Central memory CD8-positive, alpha-beta T cell (primary cell): Measurements from ENCODE around the gene CNTNAP2.
"Not testable (repeated sequence)": the region's sequence is repeated elsewhere in the genome, so short reads cannot be mapped to it uniquely, and the experiment has no call there.

Source experiments
- ATAC-seq: fragments of 150-1000 bp; cut with Tn5 transposase; replicated peaks from 2 replicates; pipeline ENCODE4 v1.10.0; 2022; ENCODE audit warnings: mild to moderate bottlenecking, moderate FRiP score, moderate number of reproducible peaks; ENCODE audit not compliant: poor library complexity, severe bottlenecking; ENCODE audit errors: extremely low read depth
- DNase-seq, 2 donors: peaks; one replicate each; pipeline ENCODE4 v3.0.0; 2021; ENCODE audit warnings: low spot score in 2 of 2
- H3K27ac Mint-ChIP-seq: one replicate; pipeline ENCODE4 v1.8.0; 2022; ENCODE audit warnings: low read depth, mild to moderate bottlenecking, moderate library complexity, mixed read lengths
- H3K27me3 Mint-ChIP-seq: one replicate; pipeline ENCODE4 v1.8.0; 2022; ENCODE audit warnings: mixed read lengths
- H3K36me3 Mint-ChIP-seq: one replicate; pipeline ENCODE4 v1.8.0; 2022; ENCODE audit warnings: mild to moderate bottlenecking, moderate library complexity, mixed read lengths; ENCODE audit not compliant: insufficient read depth
- H3K4me1 Mint-ChIP-seq: one replicate; pipeline ENCODE4 v1.8.0; 2022; ENCODE audit warnings: mixed read lengths
- H3K4me3 Mint-ChIP-seq: one replicate; pipeline ENCODE4 v1.8.0; 2022; ENCODE audit warnings: mild to moderate bottlenecking, moderate library complexity, mixed read lengths
- H3K9me3 Mint-ChIP-seq: one replicate; pipeline ENCODE4 v1.8.0; 2022; ENCODE audit warnings: mixed read lengths

The CNTNAP2 gene

GRCh38 chr7:148078111-148078510, 1961.5 kb downstream of the CNTNAP2 start:
- not testable (repeated sequence) for H3K4me3 Mint-ChIP-seq, ATAC-seq, H3K27ac Mint-ChIP-seq, DNase-seq, H3K27me3 Mint-ChIP-seq, H3K9me3 Mint-ChIP-seq, H3K4me1 Mint-ChIP-seq, H3K36me3 Mint-ChIP-seq

- Mint-ChIP-seq H3K27ac (no peak overlapping the region), H3K27me3 (no peaks in the 10 kb centered on the region), H3K36me3 (no peaks in the 10 kb centered on the region), H3K9me3 (no peaks in the 10 kb centered on the region), H3K4me3 (no peak overlapping the region), H3K4me1 (no peaks in the 10 kb centered on the region)
- ATAC-seq (no peak), DNase-seq (no peak)
These were observed 1962.8 kb downstream of the CNTNAP2 start for GRCh38 chr7:148079206-148080080.

GRCh38 chr7:148083448-148083847, 1966.8 kb downstream of the CNTNAP2 start:
- H3K9me3 Mint-ChIP-seq = peaks cover 4% of the 10 kb centered on the region
- no peak overlapping the region for H3K4me3 Mint-ChIP-seq
- DNase-seq (no peak), ATAC-seq (no peak)
- H3K27me3 Mint-ChIP-seq = no peaks in the 10 kb centered on the region
- no peaks in the 10 kb centered on the region for H3K4me1 Mint-ChIP-seq
- no peak overlapping the region for H3K27ac Mint-ChIP-seq
- no peaks in the 10 kb centered on the region for H3K36me3 Mint-ChIP-seq

- peaks cover 4% of the 10 kb centered on the region for H3K9me3 Mint-ChIP-seq
- DNase-seq = no peak
- ATAC-seq = no peak
These were observed 1967.5 kb downstream of the CNTNAP2 start for GRCh38 chr7:148084138-148084537.

GRCh38 chr7:148091882-148092281, 1975.3 kb downstream of the CNTNAP2 start:
- H3K27me3 Mint-ChIP-seq = no peaks in the 10 kb centered on the region
- ATAC-seq = no peak
- no peak overlapping the region for H3K27ac Mint-ChIP-seq
- H3K4me1 Mint-ChIP-seq = no peaks in the 10 kb centered on the region
- no peak overlapping the region for H3K4me3 Mint-ChIP-seq
- H3K36me3 Mint-ChIP-seq = no peaks in the 10 kb centered on the region
- no peak for DNase-seq
- H3K9me3 Mint-ChIP-seq = no peaks in the 10 kb centered on the region

More at GRCh38 chr7:148084138-148084537, 1967.5 kb downstream of the CNTNAP2 start:
- Mint-ChIP-seq H3K4me1 (no peaks in the 10 kb centered on the region), H3K27ac (no peak overlapping the region), H3K36me3 (no peaks in the 10 kb centered on the region), H3K27me3 (no peaks in the 10 kb centered on the region), H3K4me3 (no peak overlapping the region)

- Mint-ChIP-seq H3K27me3 (no peaks in the 10 kb centered on the region), H3K4me3 (no peak overlapping the region), H3K36me3 (no peaks in the 10 kb centered on the region), H3K9me3 (no peaks in the 10 kb centered on the region), H3K4me1 (no peaks in the 10 kb centered on the region), H3K27ac (no peak overlapping the region)
- ATAC-seq (no peak), DNase-seq (no peak)
These were observed 1977.0 kb downstream of the CNTNAP2 start for GRCh38 chr7:148093375-148094166.

- H3K4me1 Mint-ChIP-seq = no peaks in the 10 kb centered on the region
- no peak overlapping the region for H3K4me3 Mint-ChIP-seq
- no peak for DNase-seq
- H3K27me3 Mint-ChIP-seq = no peaks in the 10 kb centered on the region
- no peaks in the 10 kb centered on the region for H3K36me3 Mint-ChIP-seq
- no peak for ATAC-seq
- no peak overlapping the region for H3K27ac Mint-ChIP-seq
- H3K9me3 Mint-ChIP-seq = peaks cover 2% of the 10 kb centered on the region
These were observed 1978.5 kb downstream of the CNTNAP2 start for GRCh38 chr7:148095066-148095465.

- DNase-seq (no peak), ATAC-seq (no peak)
- Mint-ChIP-seq H3K4me1 (no peaks in the 10 kb centered on the region), H3K36me3 (no peaks in the 10 kb centered on the region), H3K4me3 (no peak overlapping the region), H3K27ac (no peak overlapping the region), H3K9me3 (peaks cover 11% of the 10 kb centered on the region), H3K27me3 (no peaks in the 10 kb centered on the region)
These were observed 1987.6 kb downstream of the CNTNAP2 start for GRCh38 chr7:148104136-148104716.

- Mint-ChIP-seq H3K27ac (no peak overlapping the region), H3K9me3 (peaks cover 10% of the 10 kb centered on the region), H3K4me1 (no peaks in the 10 kb centered on the region), H3K27me3 (no peaks in the 10 kb centered on the region), H3K36me3 (no peaks in the 10 kb centered on the region), H3K4me3 (no peak overlapping the region)
- no peak for DNase-seq
- no peak for ATAC-seq
These were observed 1988.3 kb downstream of the CNTNAP2 start for GRCh38 chr7:148104924-148105323.

GRCh38 chr7:148105853-148106252, 1989.3 kb downstream of the CNTNAP2 start:
- DNase-seq (no peak), ATAC-seq (no peak)
- no peak overlapping the region for H3K27ac Mint-ChIP-seq
- H3K27me3 Mint-ChIP-seq = no peaks in the 10 kb centered on the region
- H3K4me3 Mint-ChIP-seq = no peak overlapping the region
- peaks cover 6% of the 10 kb centered on the region for H3K9me3 Mint-ChIP-seq
- H3K36me3 Mint-ChIP-seq = no peaks in the 10 kb centered on the region
- no peaks in the 10 kb centered on the region for H3K4me1 Mint-ChIP-seq

- DNase-seq (no peak), ATAC-seq (no peak)
- Mint-ChIP-seq H3K9me3 (peaks cover 5% of the 10 kb centered on the region), H3K4me3 (no peak overlapping the region), H3K27ac (no peak overlapping the region), H3K36me3 (no peaks in the 10 kb centered on the region), H3K4me1 (no peaks in the 10 kb centered on the region), H3K27me3 (no peaks in the 10 kb centered on the region)
These were observed 1991.0 kb downstream of the CNTNAP2 start for GRCh38 chr7:148107443-148108127.

- DNase-seq = no peak
- H3K27me3 Mint-ChIP-seq = no peaks in the 10 kb centered on the region
- ATAC-seq = no peak
These were observed 1991.8 kb downstream of the CNTNAP2 start for GRCh38 chr7:148108381-148108780.

More at GRCh38 chr7:148108381-148108780, 1991.8 kb downstream of the CNTNAP2 start:
- no peak overlapping the region for H3K27ac Mint-ChIP-seq
- H3K9me3 Mint-ChIP-seq = no peaks in the 10 kb centered on the region
- no peaks in the 10 kb centered on the region for H3K36me3 Mint-ChIP-seq
- H3K4me1 Mint-ChIP-seq = no peaks in the 10 kb centered on the region
- H3K4me3 Mint-ChIP-seq = no peak overlapping the region
